Measurements from ENCODE around the gene DENND5B. TPM values are rescaled to one million over a fixed set of nuclear protein-coding genes. Genes with fewer than 3 reads are reported as not detected.

The DENND5B gene
- polyA plus RNA-seq, 2 of the 4 experiments (the other 2 are of a cell fraction), result 15.5 to 55.2 TPM

DNA sequence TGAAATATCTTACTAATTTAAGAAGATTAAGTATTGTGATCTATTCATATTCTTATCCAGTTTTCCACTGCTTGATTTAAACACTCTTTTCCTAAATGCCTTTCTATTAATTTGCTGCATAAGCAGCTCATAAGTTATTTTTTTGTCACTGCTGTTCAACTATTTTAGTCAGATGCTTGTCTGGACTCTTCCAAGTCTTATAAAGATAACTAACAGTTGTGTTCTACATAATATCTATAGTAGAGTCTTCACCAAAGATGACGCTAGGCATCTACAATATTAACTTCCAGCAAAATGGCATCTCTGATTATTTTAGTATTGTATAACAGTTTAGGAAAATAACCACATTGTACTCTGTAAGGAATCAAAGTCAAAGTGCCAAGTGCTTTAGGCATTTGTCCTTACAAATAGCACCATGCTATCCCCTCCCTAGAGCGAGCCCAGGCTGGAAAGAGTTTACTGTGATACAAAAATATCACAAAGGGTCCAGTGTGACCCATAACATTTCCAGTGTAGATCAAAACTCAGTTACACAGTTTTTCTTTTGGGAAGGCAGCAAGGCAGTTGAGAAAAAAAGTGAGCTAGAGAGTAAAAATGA is 98.2 kb downstream of the DENND5B start:
- FAIRE-seq (peak; percentile 46), ATAC-seq (0 out of 6 replicates have a peak, but pooled peaks of 1 of the 2 experiments have one; percentile 17), DNase-seq (ENCODE audit: low read depth in 1 of 2, low spot score in 1 of 2) (no peak)
- ChIA-PET CTCF (interaction anchor here (0.5 to 1.4 kb wide), 2 partner anchors 78 to 90 kb away, joined by 3 to 4 read pairs; no protein-coding TSS in a partner anchor), POLR2A (interaction anchor here (1.3 kb wide), 2 partner anchors 26 to 98 kb away, joined by 8 to 10 read pairs; partner anchors contain the start of gene DENND5B)
- 75% methylated on average over 2 of the region's 2 CpGs for WGBS (ENCODE audit: missing lambda C conversion rate)
- TF ChIP-seq, protein P1, sequence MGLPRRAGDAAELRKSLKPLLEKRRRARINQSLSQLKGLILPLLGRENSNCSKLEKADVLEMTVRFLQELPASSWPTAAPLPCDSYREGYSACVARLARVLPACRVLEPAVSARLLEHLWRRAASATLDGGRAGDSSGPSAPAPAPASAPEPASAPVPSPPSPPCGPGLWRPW (IDR thresholded peaks at IDR 0.05), result no peak
- no peak for TF ChIP-seq USF2 (IDR thresholded peaks at IDR 0.05)
- no peak for TF ChIP-seq CHD4 (IDR thresholded peaks at IDR 0.05; ENCODE audit: borderline replicate concordance)
- no peak for TF ChIP-seq RFX5 (IDR thresholded peaks at IDR 0.05)
- TF ChIP-seq FOSL2 (IDR thresholded peaks at IDR 0.05), result no peak
- no peak for TF ChIP-seq FOSL2 (CRISPR knock-in tag; IDR thresholded peaks at IDR 0.05)
- TF ChIP-seq EHMT2 (IDR thresholded peaks at IDR 0.05; ENCODE audit: low read depth), result no peak
- no peak for TF ChIP-seq POLR2AphosphoS2 (conservative IDR thresholded peaks at IDR 0.05; ENCODE audit: low read length)
- TF ChIP-seq, protein P2, sequence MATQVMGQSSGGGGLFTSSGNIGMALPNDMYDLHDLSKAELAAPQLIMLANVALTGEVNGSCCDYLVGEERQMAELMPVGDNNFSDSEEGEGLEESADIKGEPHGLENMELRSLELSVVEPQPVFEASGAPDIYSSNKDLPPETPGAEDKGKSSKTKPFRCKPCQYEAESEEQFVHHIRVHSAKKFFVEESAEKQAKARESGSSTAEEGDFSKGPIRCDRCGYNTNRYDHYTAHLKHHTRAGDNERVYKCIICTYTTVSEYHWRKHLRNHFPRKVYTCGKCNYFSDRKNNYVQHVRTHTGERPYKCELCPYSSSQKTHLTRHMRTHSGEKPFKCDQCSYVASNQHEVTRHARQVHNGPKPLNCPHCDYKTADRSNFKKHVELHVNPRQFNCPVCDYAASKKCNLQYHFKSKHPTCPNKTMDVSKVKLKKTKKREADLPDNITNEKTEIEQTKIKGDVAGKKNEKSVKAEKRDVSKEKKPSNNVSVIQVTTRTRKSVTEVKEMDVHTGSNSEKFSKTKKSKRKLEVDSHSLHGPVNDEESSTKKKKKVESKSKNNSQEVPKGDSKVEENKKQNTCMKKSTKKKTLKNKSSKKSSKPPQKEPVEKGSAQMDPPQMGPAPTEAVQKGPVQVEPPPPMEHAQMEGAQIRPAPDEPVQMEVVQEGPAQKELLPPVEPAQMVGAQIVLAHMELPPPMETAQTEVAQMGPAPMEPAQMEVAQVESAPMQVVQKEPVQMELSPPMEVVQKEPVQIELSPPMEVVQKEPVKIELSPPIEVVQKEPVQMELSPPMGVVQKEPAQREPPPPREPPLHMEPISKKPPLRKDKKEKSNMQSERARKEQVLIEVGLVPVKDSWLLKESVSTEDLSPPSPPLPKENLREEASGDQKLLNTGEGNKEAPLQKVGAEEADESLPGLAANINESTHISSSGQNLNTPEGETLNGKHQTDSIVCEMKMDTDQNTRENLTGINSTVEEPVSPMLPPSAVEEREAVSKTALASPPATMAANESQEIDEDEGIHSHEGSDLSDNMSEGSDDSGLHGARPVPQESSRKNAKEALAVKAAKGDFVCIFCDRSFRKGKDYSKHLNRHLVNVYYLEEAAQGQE (IDR thresholded peaks at IDR 0.05), result no peak
- TF ChIP-seq HOXB13 (CRISPR knock-in tag; IDR thresholded peaks at IDR 0.05; ENCODE audit: low read depth), result no peak
- no peak for TF ChIP-seq RNF2 (IDR thresholded peaks at IDR 0.05; ENCODE audit: borderline replicate concordance, low read depth)
- no peak for TF ChIP-seq KDM1A (IDR thresholded peaks at IDR 0.05; ENCODE audit: low read depth)
- peak overlapping the region; percentile 83 to 89 for H3K27ac ChIP-seq
- no peaks in the 10 kb centered on the region for H3K9me3 ChIP-seq
- no peak overlapping the region for H3K4me3 ChIP-seq
- peak overlapping the region; percentile 77 for H3K4me2 ChIP-seq
- peaks cover 76% of the 10 kb centered on the region for H3K4me1 ChIP-seq

DNA sequence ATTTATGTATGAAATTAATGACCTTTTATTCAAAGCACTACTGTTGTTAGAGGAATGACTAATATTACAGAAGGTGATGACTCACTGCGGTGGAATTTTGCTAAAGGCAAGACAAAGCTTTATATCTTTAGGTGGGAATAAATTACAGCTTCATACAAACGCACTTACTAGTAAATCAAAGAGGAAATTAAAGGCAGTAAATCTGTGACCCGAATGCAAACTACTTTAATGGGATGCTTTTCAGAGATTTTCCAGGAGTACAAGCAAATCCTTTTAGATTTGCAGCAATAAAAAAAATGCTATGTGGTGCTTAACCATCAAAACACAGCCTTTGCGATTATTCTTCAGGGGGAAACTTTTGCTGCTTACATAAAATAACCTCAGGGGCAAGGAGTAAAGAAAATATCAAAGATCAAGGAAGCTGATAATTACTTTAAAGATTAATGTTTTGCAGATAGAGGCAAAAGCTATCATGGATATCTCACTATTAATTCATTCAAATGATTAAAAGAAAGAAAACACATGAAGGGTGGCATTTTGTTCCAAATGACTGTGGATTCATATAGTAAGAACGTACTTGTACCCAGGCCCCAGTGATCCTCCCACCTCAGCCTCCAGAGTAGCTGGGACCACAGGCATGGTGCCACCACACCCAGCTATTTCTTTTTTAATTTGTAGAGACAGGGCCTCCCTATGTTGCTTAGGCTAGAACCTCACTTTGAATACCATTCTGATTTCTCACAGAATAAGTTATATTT is 98.9 kb downstream of the DENND5B start:
- ATAC-seq (peak in 1 of 2 experiments; percentile 65; a peak in 3 of 6 replicates), FAIRE-seq (peak; percentile 93), DNase-seq (ENCODE audit: low read depth in 1 of 2, low spot score in 1 of 2) (peak; percentile 29 to 77)
- Histone ChIP-seq H3K4me2 (peak overlapping the region; percentile 77), H3K4me1 (peaks cover 79% of the 10 kb centered on the region), H3K9me3 (no peaks in the 10 kb centered on the region), H3K4me3 (no peak overlapping the region), H3K27ac (peak overlapping the region; percentile 83 to 89)
- ChIA-PET POLR2A (interaction anchor here (1.3 kb wide), 2 partner anchors 27 to 98 kb away, joined by 8 to 10 read pairs; partner anchors contain the start of gene DENND5B), CTCF (interaction anchor here (0.5 to 1.4 kb wide), 2 partner anchors 77 to 89 kb away, joined by 3 to 4 read pairs; no protein-coding TSS in a partner anchor)
- WGBS (ENCODE audit: missing lambda C conversion rate), result 3% methylated on average over 5 of the region's 5 CpGs
- TF ChIP-seq GATA3 (IDR thresholded peaks at IDR 0.05; ENCODE audit: borderline replicate concordance) (peak; percentile 89), FOSL2 (IDR thresholded peaks at IDR 0.05) (peak; percentile 90), FOSL2 (CRISPR knock-in tag; IDR thresholded peaks at IDR 0.05) (peak; percentile 98), JUNB (IDR thresholded peaks at IDR 0.05) (peak; percentile 90), EHF (CRISPR knock-in tag; IDR thresholded peaks at IDR 0.05) (no peak), USF2 (IDR thresholded peaks at IDR 0.05) (no peak), SREBF2 (IDR thresholded peaks at IDR 0.05) (no peak), JUN (IDR thresholded peaks at IDR 0.05) (peak; percentile 15 to 40; a peak in 1 of 5 replicates), RAD21 (conservative IDR thresholded peaks at IDR 0.05 in 1 of 2, IDR thresholded peaks at IDR 0.05 in 1 of 2) (0 out of 5 replicates have a peak, but pooled peaks of 1 of the 2 experiments have one; percentile 5), EP300 (IDR thresholded peaks at IDR 0.05) (peak in 1 of 2 experiments; percentile 31; a peak in 1 of 5 replicates), CEBPB (IDR thresholded peaks at IDR 0.05) (peak in 1 of 2 experiments; percentile 37; a peak in 1 of 4 replicates)

Measured in A549 (cell line).